HCT116 (cell line): ENCODE results near the gene GCNT1. TPM values are rescaled to one million over a fixed set of nuclear protein-coding genes. Genes with fewer than 3 reads are reported as not detected.

Source experiments
- ATAC-seq: fragments of 200-7000 bp; cut with Tn5 transposase; 2 replicates; pipeline ENCODE4 v1.9.1; 2020; ENCODE audit warnings: mild to moderate bottlenecking, moderate library complexity
- BruUV-seq: library from RNA; stranded (reverse); fragments of 400-500 nt; replicated peaks from 2 replicates; lab custom pipeline; 2021; lab: Mats Ljungman, UMichigan
- CTCF ChIA-PET: fragments of 300-600 bp; sonication (Branson Sonifier 250); formaldehyde crosslinking; loops from one replicate; lab custom pipeline; 2021; ENCODE audit warnings: antibody characterized with exemption; lab: Charles Lee
- POLR2A ChIA-PET: fragments of 300-600, 350-600 bp; sonication (Branson Sonifier 250); formaldehyde crosslinking; loops from one replicate; lab custom pipeline; 2021; ENCODE audit warnings: antibody characterized with exemption; lab: Charles Lee
- RAD21 ChIA-PET, 2 experiments: fragments of 300-600 bp; sonication (Branson Sonifier 250); formaldehyde crosslinking; loops; one replicate each; lab custom pipeline; 2023; ENCODE audit warnings: low total read pairs in 2 of 2; ENCODE audit not compliant: uncharacterized antibody in 2 of 2, unreplicated experiment in 2 of 2, low non-redundant PET in 1 of 2; lab: Charles Lee
- DNase-seq: peaks from one replicate; pipeline ENCODE4 v3.0.0-alpha.2; 2010; ENCODE audit warnings: low read depth, low spot score
- H2AFZ ChIP-seq: fragments of 200-600 bp; shearing (Covaris generic), sonication (generic); 2 replicates; pipeline ENCODE4 v1.6.1; 2017; ENCODE audit warnings: low read depth, mixed run types, mixed read lengths, antibody characterized with exemption, low read length; ENCODE audit not compliant: poor library complexity, severe bottlenecking
- H3K27ac ChIP-seq: 2 replicates; pipeline ENCODE4 v1.5.1; 2012; ENCODE audit warnings: low read depth, low read length
- H3K27me3 ChIP-seq: fragments of 200-600 bp; sonication (generic); 2 replicates; pipeline ENCODE4 v1.6.1; 2016; ENCODE audit warnings: mixed run types, low read length, mixed read lengths; ENCODE audit not compliant: insufficient read depth
- H3K36me3 ChIP-seq, 2 experiments: fragments of 200-500 bp in 1 of 2; fragments of 200-600 bp in 1 of 2; sonication (Bioruptor generic) in 1 of 2; sonication (generic) in 1 of 2; 2 replicates each; pipeline versions ENCODE4 v1.5.1 to v1.6.1; 2014 to 2016; ENCODE audit warnings: low read length in 2 of 2, inconsistent platforms in 1 of 2, mixed read lengths in 1 of 2, mixed run types in 1 of 2; ENCODE audit not compliant: insufficient read depth in 2 of 2, control insufficient read depth in 1 of 2
- H3K4me1 ChIP-seq, 2 experiments: fragments of 200-600 bp in 1 of 2; sonication (generic) in 1 of 2; 2 replicates each; pipeline versions ENCODE4 v1.5.1 to v1.6.1; 2012 to 2017; ENCODE audit warnings: low read length in 2 of 2, inconsistent platforms in 1 of 2, mild to moderate bottlenecking in 1 of 2, mixed read lengths in 1 of 2, mixed run types in 1 of 2, moderate library complexity in 1 of 2; ENCODE audit not compliant: insufficient read depth in 2 of 2, control insufficient read depth in 1 of 2
- H3K4me2 ChIP-seq: fragments of 200-600 bp; sonication (generic); 2 replicates; pipeline ENCODE4 v1.6.1; 2017; ENCODE audit warnings: mixed run types, low read length, mixed read lengths
- H3K4me3 ChIP-seq, 2 experiments: fragments of 200-600 bp in 1 of 2; sonication (generic) in 1 of 2; replicated peaks in 1 of 2; 2 replicates each; pipeline ENCODE4 v1.5.1; 2011 to 2016; ENCODE audit warnings: low read length in 2 of 2, control low read depth in 1 of 2, low read depth in 1 of 2, mild to moderate bottlenecking in 1 of 2, mixed read lengths in 1 of 2, mixed run types in 1 of 2
- H3K79me2 ChIP-seq: fragments of 200-600 bp; sonication (generic); 2 replicates; pipeline ENCODE4 v1.6.1; 2017; ENCODE audit warnings: mild to moderate bottlenecking, mixed run types, low read length, moderate library complexity, mixed read lengths; ENCODE audit not compliant: insufficient read depth
- H3K9ac ChIP-seq: fragments of 200-600 bp; sonication (generic); 2 replicates; pipeline ENCODE4 v1.6.1; 2016; ENCODE audit warnings: low read length, mixed read lengths
- H3K9me2 ChIP-seq: fragments of 200-600 bp; sonication (generic), shearing (Covaris generic); 2 replicates; pipeline ENCODE4 v1.6.1; 2017; ENCODE audit warnings: mixed run types, mild to moderate bottlenecking, moderate library complexity; ENCODE audit not compliant: insufficient read depth
- H3K9me3 ChIP-seq, 2 experiments: fragments of 200-500 bp in 1 of 2; fragments of 200-600 bp in 1 of 2; sonication (Bioruptor generic) in 1 of 2; sonication (generic) in 1 of 2; 2 replicates each; pipeline ENCODE4 v1.6.1; 2014 to 2017; ENCODE audit warnings: low read length in 2 of 2, mixed read lengths in 2 of 2, inconsistent platforms in 1 of 2, low read depth in 1 of 2, mild to moderate bottlenecking in 1 of 2, mixed run types in 1 of 2, moderate library complexity in 1 of 2; ENCODE audit not compliant: control insufficient read depth in 1 of 2, insufficient read depth in 1 of 2
- H4K20me1 ChIP-seq: fragments of 200-600 bp; sonication (generic), shearing (Covaris generic); 2 replicates; pipeline ENCODE4 v1.6.1; 2017; ENCODE audit warnings: mixed run types, mild to moderate bottlenecking, moderate library complexity; ENCODE audit not compliant: insufficient read depth
- ATF3 ChIP-seq: IDR thresholded peaks from 2 replicates; pipeline ENCODE4 v1.6.1; 2012
- CBX3 ChIP-seq: IDR thresholded peaks from 2 replicates; pipeline ENCODE4 v1.6.1; 2012; ENCODE audit warnings: low read depth
- CEBPB ChIP-seq: IDR thresholded peaks from 2 replicates; pipeline ENCODE4 v1.6.1; 2012; ENCODE audit warnings: low read depth
- CTCF ChIP-seq, 3 experiments: fragments of 200-600 bp in 1 of 3; sonication (generic) in 1 of 3; IDR thresholded peaks in 2 of 3; conservative IDR thresholded peaks in 1 of 3; 2 replicates each; pipeline ENCODE4 v1.5.1; 2012 to 2017; ENCODE audit warnings: low read depth in 2 of 3, low read length in 2 of 3, antibody characterized with exemption in 1 of 3, borderline replicate concordance in 1 of 3, control low read depth in 1 of 3, mild to moderate bottlenecking in 1 of 3, mixed read lengths in 1 of 3, mixed run types in 1 of 3, moderate library complexity in 1 of 3; ENCODE audit not compliant: insufficient read depth in 1 of 3
- EGR1 ChIP-seq: IDR thresholded peaks from 2 replicates; pipeline ENCODE4 v1.6.1; 2012; ENCODE audit warnings: low read depth
- ELF1 ChIP-seq: IDR thresholded peaks from 2 replicates; pipeline ENCODE4 v1.6.1; 2012; ENCODE audit warnings: low read depth, borderline replicate concordance
- EZH2phosphoT487 ChIP-seq: fragments of 200-600 bp; IDR thresholded peaks from 2 replicates; pipeline ENCODE4 v1.6.1; 2018; ENCODE audit warnings: antibody characterized with exemption, borderline replicate concordance
- FOSL1 ChIP-seq: IDR thresholded peaks from 2 replicates; pipeline ENCODE4 v1.6.1; 2012; ENCODE audit warnings: low read depth
- JUND ChIP-seq: IDR thresholded peaks from 2 replicates; pipeline ENCODE4 v1.6.1; 2012
- POLR2A ChIP-seq: IDR thresholded peaks from 2 replicates; pipeline ENCODE4 v1.7.0; 2011; ENCODE audit warnings: borderline replicate concordance; ENCODE audit not compliant: insufficient read depth, insufficient read length; ENCODE audit errors: extremely low read depth
- POLR2AphosphoS5 ChIP-seq: IDR thresholded peaks from 2 replicates; pipeline ENCODE4 v1.6.1; 2011; ENCODE audit warnings: mild to moderate bottlenecking, low read depth, low read length, moderate library complexity
- SIN3A ChIP-seq: IDR thresholded peaks from 2 replicates; pipeline ENCODE4 v1.6.1; 2012; ENCODE audit warnings: low read depth
- SP1 ChIP-seq: IDR thresholded peaks from 2 replicates; pipeline ENCODE4 v1.6.1; 2012; ENCODE audit warnings: low read depth
- YY1 ChIP-seq: IDR thresholded peaks from 2 replicates; pipeline ENCODE4 v1.6.1; 2011; ENCODE audit warnings: low read length, low read depth, moderate library complexity, mild to moderate bottlenecking; ENCODE audit not compliant: insufficient replicate concordance; ENCODE audit errors: extremely low read depth
- ZFX ChIP-seq: fragments of 450-650 bp; IDR thresholded peaks from 2 replicates; pipeline ENCODE4 v1.6.1; 2017
- intact Hi-C: fragments of 100-400 bp; cut with micrococcal nuclease; formaldehyde crosslinking; loops from 2 replicates; pipeline ENCODE4 v1.10.0; 2022
- total RNA-seq: library from RNA; stranded (reverse); gene quantifications from one replicate; pipeline ENCODE4 v1.2.1, GENCODE V29; 2021; ENCODE audit not compliant: unreplicated experiment

Gene GCNT1
- total RNA-seq, 1 experiment from 2014 or later = 5.8 TPM

GRCh38 chr9:76466299-76466605, 7.3 kb downstream of the GCNT1 start:
- Histone ChIP-seq H3K27me3 (no peaks in the 10 kb centered on the region), H3K27ac (no peak overlapping the region), H3K9me3 (no peaks in the 10 kb centered on the region), H3K4me1 (no peaks in the 10 kb centered on the region), H3K9me2 (no peaks in the 10 kb centered on the region), H2AFZ (no peak overlapping the region), H4K20me1 (no peaks in the 10 kb centered on the region), H3K9ac (no peak overlapping the region), H3K36me3 (no peaks in the 10 kb centered on the region), H3K4me2 (no peak overlapping the region), H3K4me3 (no peak overlapping the region), H3K79me2 (no peaks in the 10 kb centered on the region)
- ChIA-PET RAD21 (no interaction called here), CTCF (no interaction called here), POLR2A (no interaction called here)
- TF ChIP-seq CBX3 (no peak), YY1 (no peak), ZFX (no peak), CEBPB (no peak), SP1 (no peak), ELF1 (no peak), POLR2AphosphoS5 (no peak), FOSL1 (no peak), EGR1 (no peak), ATF3 (no peak), SIN3A (no peak)
- no TSS peak for BruUV-seq
- intact Hi-C loops = no loop called here
- DNase-seq = no peak
- ATAC-seq = no peak

DNA sequence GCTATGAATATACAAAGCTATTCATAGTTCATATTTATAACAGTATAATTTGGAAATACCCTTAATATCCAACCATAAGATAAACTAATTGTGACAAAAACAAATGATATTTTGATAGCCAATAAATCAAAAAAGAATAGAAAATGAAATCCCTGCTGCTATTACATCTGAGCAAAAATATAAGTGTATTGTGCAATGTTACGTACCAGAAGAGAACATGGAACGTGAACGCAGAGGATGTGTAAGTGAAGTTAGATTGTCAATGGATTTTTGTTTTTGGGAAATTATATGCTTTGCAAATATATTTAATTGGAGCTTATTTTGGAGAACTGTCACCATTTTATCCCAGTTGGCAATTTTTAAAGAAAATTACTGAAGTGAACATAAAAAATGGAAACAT, 15.4 kb downstream of the GCNT1 start:
- Histone ChIP-seq H3K36me3 (no peaks in the 10 kb centered on the region), H3K79me2 (no peaks in the 10 kb centered on the region), H4K20me1 (no peaks in the 10 kb centered on the region), H3K4me2 (no peak overlapping the region), H2AFZ (no peak overlapping the region), H3K4me3 (no peak overlapping the region), H3K9ac (no peak overlapping the region), H3K27me3 (no peaks in the 10 kb centered on the region), H3K4me1 (peaks cover 0 to 3% of the 10 kb centered on the region in 2 experiments; a peak in 2 of 4 replicates), H3K27ac (no peak overlapping the region), H3K9me2 (no peaks in the 10 kb centered on the region), H3K9me3 (no peaks in the 10 kb centered on the region)
- ATAC-seq (no peak), DNase-seq (no peak)
- ChIA-PET RAD21 (no interaction called here), POLR2A (no interaction called here), CTCF (interaction anchor here (1.2 to 1.5 kb wide), 3 partner anchors 14 to 184 kb away, joined by 3 to 4 read pairs (median 4); no protein-coding TSS in a partner anchor)
- no TSS peak for BruUV-seq
- intact Hi-C loops = no loop called here
- no peak for TF ChIP-seq CTCF (IDR thresholded peaks at IDR 0.05 in 2 of 3, conservative IDR thresholded peaks at IDR 0.05 in 1 of 3; ENCODE audit: borderline replicate concordance in 1 of 3, insufficient read depth in 1 of 3, low read depth in 2 of 3, low read length in 2 of 3)
- TF ChIP-seq FOSL1 = no peak
- TF ChIP-seq CBX3 = no peak
- TF ChIP-seq JUND = no peak
- TF ChIP-seq ELF1 = no peak
- TF ChIP-seq ZFX = no peak
- no peak for TF ChIP-seq SIN3A
- no peak for TF ChIP-seq SP1
- TF ChIP-seq EZH2phosphoT487 = no peak
- TF ChIP-seq POLR2A = no peak
- no peak for TF ChIP-seq POLR2AphosphoS5
